SK-N-SH (cell line): ENCODE measurements around the gene RC3H2. TPM values are rescaled to one million over a fixed set of nuclear protein-coding genes. Genes with fewer than 3 reads are reported as not detected.
A peak's percentile ranks its signal among the peaks of the same experiment; 100 is the strongest.

Experiments used
- CTCF ChIA-PET: fragments of 300-600, 350-600 bp; formaldehyde crosslinking; extraction: SDS; loops from one replicate; lab custom pipeline; 2021; lab: Yijun Ruan, JAX
- POLR2A ChIA-PET: fragments of 350-600 bp; sonication (Branson Sonifier 250); formaldehyde crosslinking; extraction: SDS; loops from one replicate; lab custom pipeline; 2020; ENCODE audit warnings: antibody characterized with exemption, inconsistent platforms; lab: Yijun Ruan, JAX
- DNase-seq: peaks from one replicate; pipeline ENCODE4 v3.0.0; 2012
- H2AFZ ChIP-seq: fragments of 200-600 bp; sonication (generic); 2 replicates; pipeline ENCODE4 v1.8.1; 2016; ENCODE audit warnings: antibody characterized with exemption, mild to moderate bottlenecking, low read depth
- H3F3A ChIP-seq: fragments of 200-600 bp; sonication (generic); replicated peaks from 2 replicates; pipeline ENCODE3; 2016; ENCODE audit warnings: antibody characterized with exemption, mild to moderate bottlenecking; ENCODE audit not compliant: insufficient read depth
- H3K27ac ChIP-seq, 2 experiments: fragments of 200-500 bp in 1 of 2; fragments of 200-600 bp in 1 of 2; sonication (Bioruptor generic) in 1 of 2; sonication (generic), shearing (Covaris generic) in 1 of 2; 2 replicates each; pipeline versions ENCODE4 v1.5.1 to v1.6.1; 2014 to 2016; ENCODE audit warnings: low read depth in 2 of 2, inconsistent platforms in 1 of 2, low read length in 1 of 2, mild to moderate bottlenecking in 1 of 2, mixed read lengths in 1 of 2
- H3K27me3 ChIP-seq: fragments of 200-600 bp; sonication (generic), shearing (Covaris generic); 2 replicates; pipeline ENCODE4 v1.6.1; 2016; ENCODE audit warnings: mixed run types; ENCODE audit not compliant: insufficient read depth
- H3K36me3 ChIP-seq, 2 experiments: fragments of 200-500 bp in 1 of 2; fragments of 200-600 bp in 1 of 2; sonication (Bioruptor generic) in 1 of 2; sonication (generic) in 1 of 2; replicated peaks in 1 of 2; 2 replicates each; pipeline versions ENCODE3 to v1.5.1; 2014 to 2016; ENCODE audit warnings: low read length in 1 of 2, mild to moderate bottlenecking in 1 of 2; ENCODE audit not compliant: insufficient read depth in 2 of 2, control insufficient read depth in 1 of 2
- H3K4me1 ChIP-seq, 2 experiments: fragments of 200-500 bp in 1 of 2; fragments of 200-600 bp in 1 of 2; sonication (Bioruptor generic) in 1 of 2; sonication (generic), shearing (Covaris generic) in 1 of 2; 2 replicates each; pipeline versions ENCODE4 v1.5.1 to v1.6.1; 2014 to 2016; ENCODE audit warnings: low read depth in 1 of 2, low read length in 1 of 2, mixed run types in 1 of 2; ENCODE audit not compliant: insufficient read depth in 2 of 2, control insufficient read depth in 1 of 2
- H3K4me2 ChIP-seq: fragments of 200-600 bp; sonication (generic), shearing (Covaris generic); 2 replicates; pipeline ENCODE4 v1.6.1; 2017; ENCODE audit warnings: mixed run types
- H3K4me3 ChIP-seq, 2 experiments: fragments of 200-500 bp in 1 of 2; fragments of 200-600 bp in 1 of 2; sonication (Bioruptor generic) in 1 of 2; sonication (generic), shearing (Covaris generic) in 1 of 2; 2 replicates each; pipeline versions ENCODE4 v1.5.1 to v1.8.1; 2014 to 2016; ENCODE audit warnings: low read depth in 2 of 2, inconsistent platforms in 1 of 2, low read length in 1 of 2, mild to moderate bottlenecking in 1 of 2, mixed read lengths in 1 of 2, moderate library complexity in 1 of 2
- H3K79me2 ChIP-seq: fragments of 200-600 bp; sonication (generic); 2 replicates; pipeline ENCODE4 v1.8.1; 2017; ENCODE audit warnings: mild to moderate bottlenecking; ENCODE audit not compliant: insufficient read depth
- H3K9ac ChIP-seq: fragments of 200-600 bp; sonication (generic); 2 replicates; pipeline ENCODE4 v1.6.1; 2017; ENCODE audit warnings: mixed run types
- H3K9me2 ChIP-seq: fragments of 200-600 bp; sonication (generic); 2 replicates; pipeline ENCODE4 v1.6.1; 2017; ENCODE audit warnings: mixed run types
- H3K9me3 ChIP-seq: fragments of 200-600 bp; sonication (generic); 2 replicates; pipeline ENCODE4 v1.6.1; 2017; ENCODE audit warnings: mixed run types, mild to moderate bottlenecking, moderate library complexity
- H4K20me1 ChIP-seq: fragments of 200-600 bp; sonication (generic); 2 replicates; pipeline ENCODE4 v1.6.1; 2017; ENCODE audit warnings: mild to moderate bottlenecking, mixed run types; ENCODE audit not compliant: insufficient read depth
- ELF1 ChIP-seq: IDR thresholded peaks from 2 replicates; pipeline ENCODE4 v1.4.0; 2012
- FOXJ3 ChIP-seq: sonication (generic); formaldehyde crosslinking; IDR thresholded peaks from 2 replicates; pipeline ENCODE4 v1.5.1; 2020; ENCODE audit warnings: mild to moderate bottlenecking, missing genetic modification reagents
- FOXM1 ChIP-seq: IDR thresholded peaks from 2 replicates; pipeline ENCODE4 v1.4.0; 2012; ENCODE audit warnings: low read depth, mild to moderate bottlenecking
- JUND ChIP-seq: IDR thresholded peaks from 2 replicates; pipeline ENCODE4 v1.4.0; 2012
- MAX ChIP-seq: IDR thresholded peaks from 2 replicates; pipeline ENCODE4 v1.4.0; 2012; ENCODE audit warnings: low read depth
- NFIC ChIP-seq: IDR thresholded peaks from 2 replicates; pipeline ENCODE4 v1.4.0; 2012; ENCODE audit warnings: borderline replicate concordance
- NRF1 ChIP-seq: IDR thresholded peaks from 2 replicates; pipeline ENCODE4 v1.6.1; 2012; ENCODE audit warnings: low read depth, mild to moderate bottlenecking, low read length
- POLR2AphosphoS5 ChIP-seq: IDR thresholded peaks from 2 replicates; pipeline ENCODE4 v1.6.1; 2012; ENCODE audit warnings: low read depth, low read length
- RCOR1 ChIP-seq: fragments of 150-350 bp; IDR thresholded peaks from 2 replicates; pipeline ENCODE4 v1.6.1; 2017; ENCODE audit warnings: antibody characterized with exemption, low read length
- TAF1 ChIP-seq: IDR thresholded peaks from 2 replicates; pipeline ENCODE4 v1.6.1; 2012; ENCODE audit warnings: low read depth, mild to moderate bottlenecking, low read length, moderate library complexity, borderline replicate concordance
- WGBS: methylation state at CpG from one replicate; pipeline ENCODE4 v1.1.6; 2017; ENCODE audit warnings: low lambda C conversion rate; 5-methylcytosine and 5-hydroxymethylcytosine counted together
- polyA plus RNA-seq, 3 experiments: library from polyadenylated mRNA; depleted of rRNA; stranded (reverse); fragments of >200 nt; gene quantifications; 2 replicates each; pipeline ENCODE4 v1.2.3, GENCODE V29; 2012
- TF ChIP-seq, protein P1 (sequence below): fragments of 150-350 bp; IDR thresholded peaks from 2 replicates; pipeline ENCODE4 v1.6.1; 2017; ENCODE audit warnings: antibody characterized with exemption, low read length, low read depth, borderline replicate concordance

The RC3H2 gene
- polyA plus RNA-seq, 1 of the 3 experiments (the other 2 are of a cell fraction): 12.4 TPM

DNA sequence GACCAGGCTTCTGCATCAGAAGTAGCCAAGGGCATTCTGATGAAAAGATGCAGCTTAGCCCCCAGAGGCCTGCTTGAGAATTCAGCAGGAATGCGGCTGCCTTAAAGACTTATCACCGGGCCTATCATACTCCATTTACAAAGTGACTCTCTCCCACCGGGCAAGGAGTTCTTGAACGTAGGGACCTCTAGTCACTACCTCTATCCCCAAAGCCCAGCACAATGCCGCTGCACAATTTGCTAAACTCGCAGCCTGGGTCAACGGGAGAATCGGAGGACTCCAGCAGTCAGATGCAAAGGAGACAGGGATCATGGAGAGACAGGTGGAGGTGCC lies 77.4 kb downstream of the RC3H2 start:
- H3K9ac ChIP-seq: peak overlapping the region; percentile 88
- H3K9me3 ChIP-seq: no peaks in the 10 kb centered on the region
- 0% methylated on average over 8 of the region's 8 CpGs for WGBS
- TF ChIP-seq MAX: 0 out of 2 replicates have a peak, but pooled peaks have one; percentile 1
- TF ChIP-seq FOXM1: no peak
- H3K27me3 ChIP-seq: no peaks in the 10 kb centered on the region
- no peaks in the 10 kb centered on the region for H3K9me2 ChIP-seq
- peak overlapping the region; percentile 91 to 94 for H3K27ac ChIP-seq
- ChIA-PET CTCF (interaction anchor here (0.9 to 2.5 kb wide), 4 partner anchors 17 to 362 kb away, joined by 3 to 12 read pairs (median 4); no protein-coding TSS in a partner anchor), POLR2A (interaction anchor here (0.9 to 1.4 kb wide), 3 partner anchors 7 to 85 kb away, joined by 3 to 4 read pairs (median 3); partner anchors contain the start of gene ZBTB6)
- H3K36me3 ChIP-seq: peaks cover 19 to 20% of the 10 kb centered on the region in 2 experiments
- H2AFZ ChIP-seq: peak overlapping the region; percentile 100
- peaks cover 9% of the 10 kb centered on the region for H3F3A ChIP-seq
- H3K4me1 ChIP-seq: peaks cover 8 to 9% of the 10 kb centered on the region in 2 experiments; a peak in 2 of 4 replicates
- H3K79me2 ChIP-seq: peaks cover 52% of the 10 kb centered on the region
- no peak for DNase-seq
- peak overlapping the region; percentile 87 for H3K4me2 ChIP-seq
- H4K20me1 ChIP-seq: no peaks in the 10 kb centered on the region; the same call in 1 of the 2 replicates
- peak overlapping the region; percentile 79 to 93 for H3K4me3 ChIP-seq

DNA sequence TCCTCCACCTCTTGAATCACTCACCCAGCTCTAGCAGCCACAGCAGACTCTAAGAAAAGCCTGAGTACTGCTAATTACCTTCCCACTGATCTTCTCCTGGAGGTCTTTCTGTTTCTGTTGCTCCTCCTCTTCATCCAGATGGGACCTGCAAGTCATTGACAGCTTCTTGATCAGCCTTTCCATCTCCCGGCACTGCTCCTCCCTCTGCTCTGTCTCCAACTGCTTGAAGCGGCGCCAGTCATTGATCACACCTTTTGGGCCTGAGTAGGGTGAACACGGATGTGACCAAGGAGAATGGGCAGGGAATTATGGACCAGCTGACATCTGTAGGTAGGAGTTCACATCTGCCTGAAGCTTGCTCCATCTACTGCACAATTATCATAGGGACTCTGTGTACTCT lies 82.2 kb downstream of the RC3H2 start:
- Histone ChIP-seq H2AFZ (no peak overlapping the region), H3K4me1 (peaks cover 12 to 25% of the 10 kb centered on the region in 2 experiments; a peak in 3 of 4 replicates), H3K4me2 (no peak overlapping the region), H3K4me3 (no peak overlapping the region), H4K20me1 (peaks cover 18% of the 10 kb centered on the region), H3F3A (peaks cover 28% of the 10 kb centered on the region)
- POLR2A ChIA-PET: interaction anchor here (0.6 kb wide), 1 partner anchor 324 kb away, joined by 4 read pairs; no protein-coding TSS in a partner anchor
- CTCF ChIA-PET: interaction anchor here (1.5 kb wide), 1 partner anchor 527 kb away, joined by 5 read pairs; no protein-coding TSS in a partner anchor
- TF ChIP-seq FOXJ3: no peak
- TF ChIP-seq, protein P1, sequence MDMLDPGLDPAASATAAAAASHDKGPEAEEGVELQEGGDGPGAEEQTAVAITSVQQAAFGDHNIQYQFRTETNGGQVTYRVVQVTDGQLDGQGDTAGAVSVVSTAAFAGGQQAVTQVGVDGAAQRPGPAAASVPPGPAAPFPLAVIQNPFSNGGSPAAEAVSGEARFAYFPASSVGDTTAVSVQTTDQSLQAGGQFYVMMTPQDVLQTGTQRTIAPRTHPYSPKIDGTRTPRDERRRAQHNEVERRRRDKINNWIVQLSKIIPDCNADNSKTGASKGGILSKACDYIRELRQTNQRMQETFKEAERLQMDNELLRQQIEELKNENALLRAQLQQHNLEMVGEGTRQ: no peak
- no peak for TF ChIP-seq NFIC
- TF ChIP-seq, all 33 proteins: peak for 0
- Histone ChIP-seq H3K9me3 (no peaks in the 10 kb centered on the region), H3K36me3 (peaks cover 35 to 52% of the 10 kb centered on the region in 2 experiments), H3K27me3 (no peaks in the 10 kb centered on the region), H3K9ac (no peak overlapping the region), H3K27ac (no peak overlapping the region), H3K9me2 (no peaks in the 10 kb centered on the region), H3K79me2 (peaks cover 75% of the 10 kb centered on the region)
- 91% methylated on average over 4 of the region's 4 CpGs for WGBS
- no peak for DNase-seq

- Histone ChIP-seq H3K4me1 (peaks cover 9 to 23% of the 10 kb centered on the region in 2 experiments; a peak in 3 of 4 replicates), H4K20me1 (peaks cover 18% of the 10 kb centered on the region), H2AFZ (no peak overlapping the region), H3F3A (peaks cover 29% of the 10 kb centered on the region), H3K4me2 (no peak overlapping the region), H3K4me3 (no peak overlapping the region), H3K79me2 (peaks cover 72% of the 10 kb centered on the region), H3K9ac (no peak overlapping the region), H3K36me3 (peaks cover 41 to 54% of the 10 kb centered on the region in 2 experiments)
- 76% methylated on average over 6 of the region's 6 CpGs for WGBS
- POLR2A ChIA-PET: no interaction called here
- TF ChIP-seq ELF1 (no peak), TAF1 (no peak), FOXM1 (no peak), NRF1 (no peak), RCOR1 (no peak), POLR2AphosphoS5 (no peak), JUND (no peak)
- TF ChIP-seq, all 33 proteins: peak for 0
- CTCF ChIA-PET: interaction anchor here (1.1 to 4.2 kb wide), 2 partner anchors 12 to 472 kb away, joined by 3 to 25 read pairs; no protein-coding TSS in a partner anchor
- Histone ChIP-seq H3K27ac (no peak overlapping the region; a peak in 1 of 4 replicates), H3K27me3 (no peaks in the 10 kb centered on the region), H3K9me3 (no peaks in the 10 kb centered on the region), H3K9me2 (no peaks in the 10 kb centered on the region)
- no peak for DNase-seq
Measured at GRCh38 chr9:122822056-122822455, 83.1 kb downstream of the RC3H2 start.
